ENCODE results near the gene FAM229A. TPM values are rescaled to one million over a fixed set of nuclear protein-coding genes. Genes with fewer than 3 reads are reported as not detected.
A peak's percentile ranks its signal among the peaks of the same experiment; 100 is the strongest.

Gene FAM229A, protein sequence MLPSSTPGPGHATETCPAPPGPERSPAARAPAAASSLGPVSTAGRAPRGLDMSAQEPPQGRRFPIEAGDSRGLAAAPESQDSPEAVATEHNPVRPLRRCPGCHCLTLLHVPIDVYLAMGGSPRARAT
- 1.8 and 2.5 TPM in 2 replicates for total RNA-seq

DNA sequence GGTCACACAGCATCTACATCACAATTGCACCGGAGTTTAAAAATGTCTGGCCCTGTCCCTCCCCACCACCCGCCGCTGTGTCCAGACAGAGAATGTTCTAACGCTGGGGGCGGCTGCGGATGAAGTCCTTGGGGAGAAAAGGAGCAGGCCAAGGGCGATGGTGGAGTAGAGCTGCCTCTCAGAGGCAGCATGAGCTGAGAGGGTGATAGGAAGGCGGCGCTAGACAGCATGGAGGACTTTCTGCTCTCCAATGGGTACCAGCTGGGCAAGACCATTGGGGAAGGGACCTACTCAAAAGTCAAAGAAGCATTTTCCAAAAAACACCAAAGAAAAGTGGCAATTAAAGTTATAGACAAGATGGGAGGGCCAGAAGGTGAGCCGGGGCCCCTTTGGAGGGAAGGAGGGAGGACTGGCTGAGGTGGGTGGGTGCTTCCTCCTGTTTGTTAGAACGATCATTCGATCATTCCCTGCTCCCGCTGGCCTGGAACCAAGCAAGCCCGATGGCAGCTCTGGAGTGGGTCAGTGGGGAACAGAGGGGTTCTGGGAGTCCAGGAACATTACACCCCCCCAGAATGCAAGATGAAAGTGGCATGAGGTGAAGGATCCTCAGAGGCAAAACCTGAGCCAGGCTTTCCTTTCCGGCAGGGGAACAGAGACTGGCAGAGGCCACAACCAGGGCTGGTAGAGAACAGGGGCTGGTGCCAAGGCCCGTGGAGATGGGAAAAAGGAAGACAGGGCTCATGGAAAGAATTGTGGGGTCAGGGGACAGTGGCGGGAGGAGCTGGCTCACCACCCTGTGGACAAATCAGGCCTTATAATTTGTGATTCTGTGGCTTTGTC lies at the start of gene FAM229A, which contains the start of gene TSSK3:
TSS of gene FAM229A (minus strand) at position 12 of the 840 bp plus-strand sequence. CDS start 394 bp downstream, outside the sequence.
TSS of gene TSSK3 (plus strand) at position 66 of the 840 bp plus-strand sequence. CDS start at position 229, 163 bp downstream.
- no peaks in the 10 kb centered on the region for H3K79me2 ChIP-seq (ENCODE audit: insufficient read depth, low read length)
- H3K27me3 ChIP-seq (ENCODE audit: insufficient read depth, low read length): no peaks in the 10 kb centered on the region

GRCh38 chr1:32411261-32411660 lies 49.0 kb upstream of the FAM229A start:
- peaks cover 3% of the 10 kb centered on the region for H3K27me3 ChIP-seq (ENCODE audit: insufficient read depth, low read length)

More for the DNA sequence above, at the start of gene FAM229A, which contains the start of gene TSSK3:
- Histone ChIP-seq H4K20me1 (ENCODE audit: insufficient read depth, low read length) (peaks cover 8% of the 10 kb centered on the region), H3K9me3 (ENCODE audit: low read depth, low read length) (no peaks in the 10 kb centered on the region), H2AFZ (ENCODE audit: low read length) (no peak within 1 kb of the TSS), H3K36me3 (ENCODE audit: insufficient read depth, low read length) (peaks cover 39% of the 10 kb centered on the region), H3K4me1 (ENCODE audit: insufficient read depth, low read length) (peaks cover 8% of the 10 kb centered on the region), H3K4me2 (ENCODE audit: insufficient read depth, low read length) (peak within 1 kb of the TSS; percentile 80), H3K4me3 (ENCODE audit: insufficient read depth, low read length) (peak within 1 kb of the TSS; percentile 71), H3K27ac (ENCODE audit: low read depth, low read length) (peak within 1 kb of the TSS; percentile 17)
- peak; percentile 75 for DNase-seq (ENCODE audit: insufficient read length, low spot score, missing footprints)
- TF ChIP-seq, protein P1, sequence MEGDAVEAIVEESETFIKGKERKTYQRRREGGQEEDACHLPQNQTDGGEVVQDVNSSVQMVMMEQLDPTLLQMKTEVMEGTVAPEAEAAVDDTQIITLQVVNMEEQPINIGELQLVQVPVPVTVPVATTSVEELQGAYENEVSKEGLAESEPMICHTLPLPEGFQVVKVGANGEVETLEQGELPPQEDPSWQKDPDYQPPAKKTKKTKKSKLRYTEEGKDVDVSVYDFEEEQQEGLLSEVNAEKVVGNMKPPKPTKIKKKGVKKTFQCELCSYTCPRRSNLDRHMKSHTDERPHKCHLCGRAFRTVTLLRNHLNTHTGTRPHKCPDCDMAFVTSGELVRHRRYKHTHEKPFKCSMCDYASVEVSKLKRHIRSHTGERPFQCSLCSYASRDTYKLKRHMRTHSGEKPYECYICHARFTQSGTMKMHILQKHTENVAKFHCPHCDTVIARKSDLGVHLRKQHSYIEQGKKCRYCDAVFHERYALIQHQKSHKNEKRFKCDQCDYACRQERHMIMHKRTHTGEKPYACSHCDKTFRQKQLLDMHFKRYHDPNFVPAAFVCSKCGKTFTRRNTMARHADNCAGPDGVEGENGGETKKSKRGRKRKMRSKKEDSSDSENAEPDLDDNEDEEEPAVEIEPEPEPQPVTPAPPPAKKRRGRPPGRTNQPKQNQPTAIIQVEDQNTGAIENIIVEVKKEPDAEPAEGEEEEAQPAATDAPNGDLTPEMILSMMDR (IDR thresholded peaks at IDR 0.05; ENCODE audit: extremely low read depth, low read depth, low read length): no peak

DNA sequence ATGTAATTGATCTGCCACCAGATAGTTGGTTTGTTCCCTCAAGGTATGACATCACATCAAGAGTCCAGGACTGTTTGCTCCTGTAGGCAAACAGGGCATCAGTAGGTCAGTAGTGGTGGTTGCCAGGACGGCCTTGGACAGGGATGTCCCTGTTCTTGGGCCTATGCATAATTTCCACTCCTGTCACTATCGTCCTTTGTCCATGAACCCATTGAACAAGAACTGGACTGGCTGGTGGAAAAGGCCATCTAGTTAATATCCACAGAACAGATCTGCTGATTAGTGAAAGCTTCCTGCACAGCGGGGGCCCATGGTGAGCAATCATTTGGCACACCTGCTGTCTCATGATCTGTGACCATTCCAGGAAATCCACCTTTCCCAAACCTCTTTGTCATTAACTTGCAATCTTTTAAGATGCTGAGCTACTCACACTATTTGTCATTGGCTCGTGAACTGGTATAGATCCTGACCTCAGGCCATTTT lies 44.4 kb upstream of the FAM229A start:
- Histone ChIP-seq H3K27me3 (ENCODE audit: insufficient read depth, low read length) (peaks cover 3% of the 10 kb centered on the region), H3K36me3 (ENCODE audit: insufficient read depth, low read length) (no peaks in the 10 kb centered on the region), H3K27ac (ENCODE audit: low read depth, low read length) (no peak overlapping the region), H3K4me2 (ENCODE audit: insufficient read depth, low read length) (no peak overlapping the region), H2AFZ (ENCODE audit: low read length) (no peak overlapping the region), H4K20me1 (ENCODE audit: insufficient read depth, low read length) (no peaks in the 10 kb centered on the region), H3K79me2 (ENCODE audit: insufficient read depth, low read length) (no peaks in the 10 kb centered on the region), H3K4me3 (ENCODE audit: insufficient read depth, low read length) (no peak overlapping the region), H3K9me3 (ENCODE audit: low read depth, low read length) (no peaks in the 10 kb centered on the region), H3K4me1 (ENCODE audit: insufficient read depth, low read length) (peaks cover 3% of the 10 kb centered on the region)
- DNase-seq (ENCODE audit: insufficient read length, low spot score, missing footprints): no peak
- TF ChIP-seq, protein P1 (IDR thresholded peaks at IDR 0.05; ENCODE audit: extremely low read depth, low read depth, low read length): no peak

More at GRCh38 chr1:32411261-32411660, 49.0 kb upstream of the FAM229A start:
- TF ChIP-seq, protein P1 (IDR thresholded peaks at IDR 0.05; ENCODE audit: extremely low read depth, low read depth, low read length): no peak
- DNase-seq (ENCODE audit: insufficient read length, low spot score, missing footprints): no peak
- Histone ChIP-seq H2AFZ (ENCODE audit: low read length) (no peak overlapping the region), H3K4me3 (ENCODE audit: insufficient read depth, low read length) (no peak overlapping the region), H3K36me3 (ENCODE audit: insufficient read depth, low read length) (no peaks in the 10 kb centered on the region), H3K27ac (ENCODE audit: low read depth, low read length) (no peak overlapping the region), H4K20me1 (ENCODE audit: insufficient read depth, low read length) (no peaks in the 10 kb centered on the region), H3K4me2 (ENCODE audit: insufficient read depth, low read length) (no peak overlapping the region), H3K4me1 (ENCODE audit: insufficient read depth, low read length) (peaks cover 3% of the 10 kb centered on the region), H3K9me3 (ENCODE audit: low read depth, low read length) (no peaks in the 10 kb centered on the region), H3K79me2 (ENCODE audit: insufficient read depth, low read length) (no peaks in the 10 kb centered on the region)

Measured in osteoblast (primary cell).